Endothelial cell of umbilical vein (primary cell): ENCODE results near the gene IFT88. TPM values are rescaled to one million over a fixed set of nuclear protein-coding genes. Genes with fewer than 3 reads are reported as not detected.

Source experiments
- BruUV-seq: library from RNA; stranded (reverse); fragments of 400-500 nt; replicated peaks from 2 replicates; lab custom pipeline; 2021; lab: Mats Ljungman, UMichigan
- CTCF ChIA-PET: fragments of 300-600, 350-600 bp; sonication (Branson Sonifier 250); formaldehyde crosslinking; loops from one replicate; lab custom pipeline; 2021; ENCODE audit warnings: antibody characterized with exemption, inconsistent platforms; lab: Charles Lee
- POLR2A ChIA-PET: fragments of 300-600, 350-600 bp; sonication (Branson Sonifier 250); formaldehyde crosslinking; loops from one replicate; lab custom pipeline; 2021; ENCODE audit warnings: antibody characterized with exemption, inconsistent platforms; lab: Charles Lee
- DNase-seq: peaks from one replicate; pipeline ENCODE4 v3.0.0-alpha.2; 2011; ENCODE audit warnings: low read depth, low spot score
- FAIRE-seq: peaks from 2 replicates; lab custom pipeline; 2011; peaks lifted over from hg19 to GRCh38; lab: Jason Lieb, UNC
- H2AFZ ChIP-seq: 2 replicates; pipeline ENCODE4 v1.6.0; 2012; ENCODE audit warnings: low read depth, low read length, control low read depth, inconsistent platforms
- H3K27ac ChIP-seq: 2 replicates; pipeline ENCODE4 v1.5.1; 2011; ENCODE audit warnings: low read depth, mild to moderate bottlenecking, control low read depth, low read length, moderate library complexity; ENCODE audit not compliant: insufficient read depth
- H3K27me3 ChIP-seq, 2 experiments: 2 replicates each; pipeline versions ENCODE4 v1.6.0 to v1.6.1; 2011; ENCODE audit warnings: low read length in 2 of 2, mixed read lengths in 1 of 2; ENCODE audit not compliant: control insufficient read depth in 2 of 2, insufficient read depth in 2 of 2
- H3K36me3 ChIP-seq, 2 experiments: 2 replicates in 1 of 2; 3 replicates in 1 of 2; pipeline ENCODE4 v1.5.1; 2011; ENCODE audit warnings: low read length in 2 of 2, mild to moderate bottlenecking in 1 of 2, moderate library complexity in 1 of 2; ENCODE audit not compliant: control insufficient read depth in 2 of 2, insufficient read depth in 2 of 2; ENCODE audit errors: extremely low read depth in 1 of 2
- H3K4me1 ChIP-seq: 3 replicates; pipeline ENCODE4 v1.5.1; 2011; ENCODE audit warnings: mild to moderate bottlenecking, low read length; ENCODE audit not compliant: control insufficient read depth, insufficient read depth; ENCODE audit errors: extremely low read depth
- H3K4me2 ChIP-seq: 2 replicates; pipeline ENCODE4 v1.6.1; 2011; ENCODE audit warnings: low read length, control low read depth, mixed read lengths; ENCODE audit not compliant: insufficient read depth
- H3K4me3 ChIP-seq, 3 experiments: fragments of 200-600 bp in 1 of 3; sonication (generic), shearing (Covaris generic) in 1 of 3; replicated peaks in 1 of 3; 2 replicates each; pipeline ENCODE4 v1.5.1; 2011 to 2016; ENCODE audit warnings: control low read depth in 3 of 3, low read length in 3 of 3, mild to moderate bottlenecking in 2 of 3, inconsistent platforms in 1 of 3, low read depth in 1 of 3, moderate library complexity in 1 of 3; ENCODE audit not compliant: insufficient read depth in 1 of 3
- H3K79me2 ChIP-seq: 2 replicates; pipeline ENCODE4 v1.6.0; 2012; ENCODE audit warnings: low read length, inconsistent platforms; ENCODE audit not compliant: control insufficient read depth, insufficient read depth
- H3K9ac ChIP-seq: replicated peaks from 2 replicates; pipeline ENCODE3; 2011; ENCODE audit warnings: low read length, control low read depth; ENCODE audit not compliant: insufficient read depth; ENCODE audit errors: extremely low read depth
- H3K9me1 ChIP-seq: replicated peaks from 3 replicates; pipeline ENCODE4 v1.6.0; 2011; ENCODE audit warnings: mild to moderate bottlenecking, low read length; ENCODE audit not compliant: control insufficient read depth, insufficient read depth; ENCODE audit errors: extremely low read depth
- H3K9me3 ChIP-seq: replicated peaks from 2 replicates; pipeline ENCODE4 v1.5.1; 2012; ENCODE audit warnings: low read length, inconsistent platforms; ENCODE audit not compliant: control insufficient read depth, insufficient read depth
- H4K20me1 ChIP-seq: replicated peaks from 2 replicates; pipeline ENCODE3; 2011; ENCODE audit warnings: mild to moderate bottlenecking, low read length; ENCODE audit not compliant: control insufficient read depth, insufficient read depth; ENCODE audit errors: extremely low read depth
- EZH2 ChIP-seq: IDR thresholded peaks from 2 replicates; pipeline ENCODE4 v1.6.1; 2012; ENCODE audit warnings: borderline replicate concordance, low read depth, mild to moderate bottlenecking, moderate library complexity, low read length, inconsistent platforms; ENCODE audit not compliant: severe bottlenecking
- FOS ChIP-seq: IDR thresholded peaks from 2 replicates; pipeline ENCODE4 v1.6.1; 2011; ENCODE audit warnings: mild to moderate bottlenecking, low read length, moderate library complexity, borderline replicate concordance; ENCODE audit not compliant: insufficient read depth
- GATA2 ChIP-seq: IDR thresholded peaks from 2 replicates; pipeline ENCODE4 v1.7.0; 2011; ENCODE audit warnings: low read depth, mild to moderate bottlenecking, moderate library complexity, mixed read lengths, low read length; ENCODE audit not compliant: insufficient read length, insufficient read depth
- JUN ChIP-seq: IDR thresholded peaks from 2 replicates; pipeline ENCODE4 v1.6.1; 2011; ENCODE audit warnings: borderline replicate concordance, low read depth; ENCODE audit not compliant: insufficient read length, insufficient read depth
- MAX ChIP-seq: IDR thresholded peaks from 2 replicates; pipeline ENCODE4 v1.6.1; 2011; ENCODE audit not compliant: insufficient read depth, insufficient read length
- MYC ChIP-seq: IDR thresholded peaks from one replicate; pipeline ENCODE4 v1.6.1; 2011; ENCODE audit warnings: mild to moderate bottlenecking, low read depth, low read length
- POLR2A ChIP-seq: IDR thresholded peaks from 2 replicates; pipeline ENCODE4 v1.6.1; 2012; ENCODE audit warnings: low read depth, mild to moderate bottlenecking, control low read depth, low read length
- POLR2AphosphoS5 ChIP-seq: IDR thresholded peaks from 2 replicates; pipeline ENCODE4 v1.6.1; 2012; ENCODE audit warnings: low read depth, mild to moderate bottlenecking, control low read depth, low read length, moderate library complexity; ENCODE audit not compliant: insufficient read depth
- dilution Hi-C: fragments of 300-500 bp; cut with MboI; formaldehyde crosslinking; loops from one replicate; pipeline ENCODE4 v1.15.0; 2019; ENCODE audit warnings: low sequenced_read_pairs; ENCODE audit not compliant: extremely low pct_ligation_motif_present
- intact Hi-C: fragments of 100-400 bp; cut with micrococcal nuclease; formaldehyde crosslinking; loops from one replicate; pipeline ENCODE4 v1.10.0; 2022
- polyA plus RNA-seq, 4 experiments: library from polyadenylated mRNA; depleted of rRNA in 3 of 4; stranded (reverse) in 3 of 4; unstranded in 1 of 4; fragments of >200 nt; gene quantifications; 2 replicates each; pipeline versions ENCODE4 v1.2.1 to v1.2.3, GENCODE V29; 2011 to 2012; ENCODE audit warnings: missing spikeins in 1 of 4
- total RNA-seq: library from RNA; stranded (reverse); gene quantifications from 2 replicates; pipeline ENCODE4 v1.2.3, GENCODE V29; 2021
- TF ChIP-seq, protein P1 (sequence below), 2 donors: IDR thresholded peaks; 1 replicate in 1 of 2; 2 replicates in 1 of 2; pipeline ENCODE4 v1.5.1; 2011; ENCODE audit warnings: low read length in 2 of 2, mild to moderate bottlenecking in 2 of 2, moderate library complexity in 2 of 2, control low read depth in 1 of 2, inconsistent platforms in 1 of 2, low read depth in 1 of 2; ENCODE audit not compliant: insufficient read depth in 1 of 2; ENCODE audit errors: extremely low read depth in 1 of 2

IFT88 gene
- total and polyA plus RNA-seq, 2 donors (not counting 3 experiments of a cell fraction or from before 2014, with no cell fraction given) = 2.4 to 9.1 TPM

GRCh38 chr13:20713751-20714150, 146.8 kb downstream of the IFT88 start:
- H3K4me2 ChIP-seq = peak overlapping the region; percentile 8
- TF ChIP-seq GATA2 (no peak), FOS (peak; percentile 25)
- H3K9me3 ChIP-seq = no peaks in the 10 kb centered on the region
- H3K4me3 ChIP-seq = no peak overlapping the region
- H3K36me3 ChIP-seq = no peaks in the 10 kb centered on the region
- H3K4me1 ChIP-seq = peaks cover 38% of the 10 kb centered on the region
- H3K9me1 ChIP-seq = no peaks in the 10 kb centered on the region
- no TSS peak for BruUV-seq
- FAIRE-seq (no peak), DNase-seq (peak; percentile 38)
- ChIA-PET CTCF (interaction anchor here (1.3 to 5.5 kb wide), 11 partner anchors 10 to 221 kb away, joined by 3 to 73 read pairs (median 9); partner anchors contain the start of gene IL17D), POLR2A (interaction anchor here (1.4 kb wide), 1 partner anchor 101 kb away, joined by 6 read pairs; no protein-coding TSS in a partner anchor)
- peak overlapping the region; percentile 56 for H3K27ac ChIP-seq
- dilution Hi-C loops (no loop called here), intact Hi-C loops (loop anchor here (1.0 to 2.0 kb wide), 4 partner anchors 9 to 101 kb away; no protein-coding TSS in a partner anchor)
- no peaks in the 10 kb centered on the region for H4K20me1 ChIP-seq
- H3K27me3 ChIP-seq = no peaks in the 10 kb centered on the region
- H3K79me2 ChIP-seq = no peaks in the 10 kb centered on the region
- peak overlapping the region; percentile 6 for H3K9ac ChIP-seq
- H2AFZ ChIP-seq = no peak overlapping the region

GRCh38 chr13:20714161-20714560, 147.2 kb downstream of the IFT88 start:
- H3K79me2 ChIP-seq = no peaks in the 10 kb centered on the region
- DNase-seq = no peak
- H3K27ac ChIP-seq = peak overlapping the region; percentile 23
- H3K9me1 ChIP-seq = no peaks in the 10 kb centered on the region
- H2AFZ ChIP-seq = no peak overlapping the region
- H4K20me1 ChIP-seq = no peaks in the 10 kb centered on the region
- H3K4me1 ChIP-seq = peaks cover 36% of the 10 kb centered on the region
- H3K9ac ChIP-seq = peak overlapping the region; percentile 6
- no peak overlapping the region for H3K4me2 ChIP-seq
- no peaks in the 10 kb centered on the region for H3K27me3 ChIP-seq
- H3K9me3 ChIP-seq = no peaks in the 10 kb centered on the region
- no peak overlapping the region for H3K4me3 ChIP-seq
- H3K36me3 ChIP-seq = no peaks in the 10 kb centered on the region
- POLR2A ChIA-PET = interaction anchor here (0.7 to 1.4 kb wide), 2 partner anchors 10 to 101 kb away, joined by 3 to 6 read pairs; partner anchors contain the start of gene IL17D
- dilution Hi-C loops = no loop called here
- no peak for FAIRE-seq
- TF ChIP-seq, protein P1, sequence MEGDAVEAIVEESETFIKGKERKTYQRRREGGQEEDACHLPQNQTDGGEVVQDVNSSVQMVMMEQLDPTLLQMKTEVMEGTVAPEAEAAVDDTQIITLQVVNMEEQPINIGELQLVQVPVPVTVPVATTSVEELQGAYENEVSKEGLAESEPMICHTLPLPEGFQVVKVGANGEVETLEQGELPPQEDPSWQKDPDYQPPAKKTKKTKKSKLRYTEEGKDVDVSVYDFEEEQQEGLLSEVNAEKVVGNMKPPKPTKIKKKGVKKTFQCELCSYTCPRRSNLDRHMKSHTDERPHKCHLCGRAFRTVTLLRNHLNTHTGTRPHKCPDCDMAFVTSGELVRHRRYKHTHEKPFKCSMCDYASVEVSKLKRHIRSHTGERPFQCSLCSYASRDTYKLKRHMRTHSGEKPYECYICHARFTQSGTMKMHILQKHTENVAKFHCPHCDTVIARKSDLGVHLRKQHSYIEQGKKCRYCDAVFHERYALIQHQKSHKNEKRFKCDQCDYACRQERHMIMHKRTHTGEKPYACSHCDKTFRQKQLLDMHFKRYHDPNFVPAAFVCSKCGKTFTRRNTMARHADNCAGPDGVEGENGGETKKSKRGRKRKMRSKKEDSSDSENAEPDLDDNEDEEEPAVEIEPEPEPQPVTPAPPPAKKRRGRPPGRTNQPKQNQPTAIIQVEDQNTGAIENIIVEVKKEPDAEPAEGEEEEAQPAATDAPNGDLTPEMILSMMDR (IDR thresholded peaks at IDR 0.05; ENCODE audit: extremely low read depth in 1 of 2, insufficient read depth in 1 of 2, low read depth in 1 of 2, low read length in 2 of 2) = no peak
- TF ChIP-seq GATA2 (no peak), POLR2A (no peak), POLR2AphosphoS5 (no peak), FOS (no peak), JUN (no peak), MYC (no peak), MAX (no peak), EZH2 (no peak)
- BruUV-seq = no TSS peak
- intact Hi-C loops = loop anchor here (1.0 to 2.0 kb wide), 3 partner anchors 8 to 75 kb away; no protein-coding TSS in a partner anchor
- CTCF ChIA-PET = interaction anchor here (0.9 to 5.5 kb wide), 15 partner anchors 9 to 221 kb away, joined by 3 to 73 read pairs (median 6); partner anchors contain the start of genes EEF1AKMT1 and IL17D
